ENCODE results near the gene ACADM.

DNA sequence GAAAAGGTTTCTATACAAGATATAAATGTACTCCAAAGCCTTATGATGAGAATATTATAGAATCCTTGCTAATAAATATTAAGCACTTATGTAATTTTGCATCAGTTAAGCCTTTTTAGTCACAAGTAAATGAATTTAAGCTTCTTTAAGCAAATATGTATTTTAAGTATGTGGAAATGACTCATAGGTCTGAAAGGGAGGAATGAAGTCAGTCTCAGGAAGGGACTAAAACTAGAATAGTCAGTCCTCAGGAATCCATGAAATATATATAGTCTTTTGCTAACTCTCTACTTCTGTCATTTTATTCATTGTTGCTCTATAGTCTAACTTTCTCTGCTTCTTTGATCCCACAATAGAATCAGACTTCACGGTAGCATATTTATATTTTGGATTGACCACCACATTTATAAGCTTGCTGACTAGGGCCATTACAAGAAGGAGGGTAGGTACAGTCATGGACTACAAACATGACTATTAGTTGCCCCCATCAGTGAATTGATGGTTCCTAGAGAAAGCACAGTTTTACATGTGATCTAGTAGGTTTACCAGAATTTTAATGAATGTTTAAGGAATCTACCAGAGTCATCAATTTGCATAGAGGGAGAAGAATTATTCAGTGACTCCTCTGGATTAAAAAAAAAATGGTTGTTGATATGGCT lies 41.3 kb downstream of the ACADM start:
- TF ChIP-seq, protein P1, sequence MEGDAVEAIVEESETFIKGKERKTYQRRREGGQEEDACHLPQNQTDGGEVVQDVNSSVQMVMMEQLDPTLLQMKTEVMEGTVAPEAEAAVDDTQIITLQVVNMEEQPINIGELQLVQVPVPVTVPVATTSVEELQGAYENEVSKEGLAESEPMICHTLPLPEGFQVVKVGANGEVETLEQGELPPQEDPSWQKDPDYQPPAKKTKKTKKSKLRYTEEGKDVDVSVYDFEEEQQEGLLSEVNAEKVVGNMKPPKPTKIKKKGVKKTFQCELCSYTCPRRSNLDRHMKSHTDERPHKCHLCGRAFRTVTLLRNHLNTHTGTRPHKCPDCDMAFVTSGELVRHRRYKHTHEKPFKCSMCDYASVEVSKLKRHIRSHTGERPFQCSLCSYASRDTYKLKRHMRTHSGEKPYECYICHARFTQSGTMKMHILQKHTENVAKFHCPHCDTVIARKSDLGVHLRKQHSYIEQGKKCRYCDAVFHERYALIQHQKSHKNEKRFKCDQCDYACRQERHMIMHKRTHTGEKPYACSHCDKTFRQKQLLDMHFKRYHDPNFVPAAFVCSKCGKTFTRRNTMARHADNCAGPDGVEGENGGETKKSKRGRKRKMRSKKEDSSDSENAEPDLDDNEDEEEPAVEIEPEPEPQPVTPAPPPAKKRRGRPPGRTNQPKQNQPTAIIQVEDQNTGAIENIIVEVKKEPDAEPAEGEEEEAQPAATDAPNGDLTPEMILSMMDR (conservative IDR thresholded peaks at IDR 0.05; ENCODE audit: low read depth, low read length): no peak
- TF ChIP-seq EZH2 (IDR thresholded peaks at IDR 0.05; ENCODE audit: borderline replicate concordance, low read depth, low read length, poor library complexity, severe bottlenecking): no peak
